Measurements from ENCODE around the gene JAZF1. TPM values are rescaled to one million over a fixed set of nuclear protein-coding genes. Genes with fewer than 3 reads are reported as not detected.

The JAZF1 gene
- total RNA-seq, 1 donor from 2014 or later, result 0.96 TPM

- Histone ChIP-seq H3K4me3 (ENCODE audit: low read depth, low read length) (peak overlapping the region; percentile 83), H3K36me3 (ENCODE audit: control insufficient read depth, insufficient read depth, low read length) (no peaks in the 10 kb centered on the region), H3K27me3 (ENCODE audit: control insufficient read depth, insufficient read depth, low read length) (no peaks in the 10 kb centered on the region)
- TF ChIP-seq, protein P1, sequence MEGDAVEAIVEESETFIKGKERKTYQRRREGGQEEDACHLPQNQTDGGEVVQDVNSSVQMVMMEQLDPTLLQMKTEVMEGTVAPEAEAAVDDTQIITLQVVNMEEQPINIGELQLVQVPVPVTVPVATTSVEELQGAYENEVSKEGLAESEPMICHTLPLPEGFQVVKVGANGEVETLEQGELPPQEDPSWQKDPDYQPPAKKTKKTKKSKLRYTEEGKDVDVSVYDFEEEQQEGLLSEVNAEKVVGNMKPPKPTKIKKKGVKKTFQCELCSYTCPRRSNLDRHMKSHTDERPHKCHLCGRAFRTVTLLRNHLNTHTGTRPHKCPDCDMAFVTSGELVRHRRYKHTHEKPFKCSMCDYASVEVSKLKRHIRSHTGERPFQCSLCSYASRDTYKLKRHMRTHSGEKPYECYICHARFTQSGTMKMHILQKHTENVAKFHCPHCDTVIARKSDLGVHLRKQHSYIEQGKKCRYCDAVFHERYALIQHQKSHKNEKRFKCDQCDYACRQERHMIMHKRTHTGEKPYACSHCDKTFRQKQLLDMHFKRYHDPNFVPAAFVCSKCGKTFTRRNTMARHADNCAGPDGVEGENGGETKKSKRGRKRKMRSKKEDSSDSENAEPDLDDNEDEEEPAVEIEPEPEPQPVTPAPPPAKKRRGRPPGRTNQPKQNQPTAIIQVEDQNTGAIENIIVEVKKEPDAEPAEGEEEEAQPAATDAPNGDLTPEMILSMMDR (IDR thresholded peaks at IDR 0.05; ENCODE audit: insufficient read depth, low read length, poor library complexity, severe bottlenecking), result no peak
- no peak for DNase-seq (ENCODE audit: low read depth)
Measured at GRCh38 chr7:28180031-28180363, 598 bp downstream of the JAZF1 start.

DNA sequence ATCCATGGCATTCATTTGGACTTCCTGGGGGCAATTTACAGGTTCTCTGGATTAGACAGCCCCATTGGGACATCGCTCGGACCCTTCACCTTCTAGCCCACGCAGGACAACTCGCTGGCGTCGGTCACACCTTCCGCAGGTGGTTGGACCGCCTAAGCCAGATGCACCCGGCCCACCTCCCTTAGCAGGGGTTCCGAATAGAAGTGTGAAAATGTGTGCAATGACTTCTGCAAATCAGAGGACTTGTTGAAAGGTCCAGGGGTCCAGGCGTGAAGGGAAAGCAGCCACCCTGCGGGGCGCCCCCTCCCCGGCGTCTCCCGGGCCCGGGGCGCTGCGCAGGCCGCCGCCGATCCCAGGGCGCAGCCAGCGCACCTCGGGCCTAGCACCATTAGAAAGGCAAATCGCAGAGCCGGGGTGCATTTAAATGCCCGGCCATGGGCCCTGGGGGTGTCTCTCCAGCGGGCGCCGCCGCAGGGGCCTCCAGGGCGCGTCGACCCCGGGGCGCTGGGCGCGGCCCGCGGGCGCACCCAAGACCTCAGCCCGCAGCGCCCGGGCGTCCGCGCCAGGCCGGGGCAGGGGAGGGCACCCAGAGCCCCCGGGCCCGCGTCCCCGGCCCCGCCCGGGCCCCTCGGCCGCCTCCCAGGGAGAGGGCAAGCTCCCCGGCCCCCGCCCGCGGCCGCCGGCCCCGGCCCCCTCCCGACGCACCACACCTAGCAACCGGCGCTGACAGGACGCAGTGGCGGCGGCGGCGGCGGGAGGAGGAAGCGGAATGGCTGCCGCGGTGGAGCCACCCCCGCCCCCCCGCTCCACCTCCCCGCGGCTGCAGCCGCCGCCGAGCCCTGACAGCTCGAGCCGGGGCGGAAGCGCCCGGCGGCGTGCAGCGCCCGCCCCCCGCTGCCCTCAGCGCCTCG lies 1.2 kb downstream of the JAZF1 start:
- Histone ChIP-seq H3K27me3 (ENCODE audit: control insufficient read depth, insufficient read depth, low read length) (no peaks in the 10 kb centered on the region), H3K4me3 (ENCODE audit: low read depth, low read length) (peak overlapping the region; percentile 83), H3K36me3 (ENCODE audit: control insufficient read depth, insufficient read depth, low read length) (no peaks in the 10 kb centered on the region)
- TF ChIP-seq, protein P1 (IDR thresholded peaks at IDR 0.05; ENCODE audit: insufficient read depth, low read length, poor library complexity, severe bottlenecking), result no peak
- no peak for DNase-seq (ENCODE audit: low read depth)

DNA sequence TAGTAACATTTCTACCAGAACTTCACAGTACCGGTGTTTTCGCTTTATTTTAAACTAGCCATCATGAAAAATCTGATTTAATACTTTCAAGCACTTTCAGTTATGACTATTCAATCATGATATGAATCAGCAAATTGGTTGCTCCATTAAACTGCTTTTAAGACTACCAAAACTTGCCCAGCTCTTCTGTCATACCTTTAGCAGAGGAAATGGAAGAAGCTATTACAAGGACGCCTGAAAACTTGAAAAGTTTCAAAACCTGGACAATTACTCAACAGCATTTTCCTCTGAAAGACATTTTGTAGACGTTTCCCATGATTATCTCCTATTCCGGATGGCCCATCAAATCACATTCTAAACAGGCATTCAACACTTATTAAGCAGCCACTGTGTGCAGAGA lies 2.0 kb downstream of the JAZF1 start:
- DNase-seq (ENCODE audit: low read depth), result no peak
- TF ChIP-seq, protein P1 (IDR thresholded peaks at IDR 0.05; ENCODE audit: insufficient read depth, low read length, poor library complexity, severe bottlenecking), result no peak
- no peaks in the 10 kb centered on the region for H3K36me3 ChIP-seq (ENCODE audit: control insufficient read depth, insufficient read depth, low read length)

DNA sequence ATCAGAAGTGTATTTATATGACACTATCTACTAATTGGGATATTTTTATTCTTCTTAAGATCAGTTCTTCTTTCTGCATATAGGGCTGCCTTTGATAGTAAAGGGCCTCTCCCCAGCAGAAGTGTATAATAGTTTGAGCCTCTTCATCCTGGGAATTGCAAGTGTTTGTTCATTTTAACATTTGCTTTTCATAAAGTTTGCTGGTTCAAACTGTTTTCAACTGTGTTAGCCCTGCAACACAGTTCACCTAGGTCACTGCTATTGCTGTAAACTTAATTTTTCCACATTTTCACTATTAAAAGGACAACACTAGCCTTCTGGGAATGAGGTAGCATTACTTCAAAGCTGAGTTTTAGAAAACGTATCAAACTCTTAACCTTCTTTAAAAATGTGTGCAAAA lies 2.8 kb downstream of the JAZF1 start:
- TF ChIP-seq, protein P1 (IDR thresholded peaks at IDR 0.05; ENCODE audit: insufficient read depth, low read length, poor library complexity, severe bottlenecking), result no peak
- no peak for DNase-seq (ENCODE audit: low read depth)
- H3K36me3 ChIP-seq (ENCODE audit: control insufficient read depth, insufficient read depth, low read length), result no peaks in the 10 kb centered on the region
- no peaks in the 10 kb centered on the region for H3K27me3 ChIP-seq (ENCODE audit: control insufficient read depth, insufficient read depth, low read length)
- H3K4me3 ChIP-seq (ENCODE audit: low read depth, low read length), result no peak overlapping the region

More for the DNA sequence above, 2.0 kb downstream of the JAZF1 start:
- H3K27me3 ChIP-seq (ENCODE audit: control insufficient read depth, insufficient read depth, low read length), result no peaks in the 10 kb centered on the region
- H3K4me3 ChIP-seq (ENCODE audit: low read depth, low read length), result peak overlapping the region; percentile 83

- no peaks in the 10 kb centered on the region for H3K27me3 ChIP-seq (ENCODE audit: control insufficient read depth, insufficient read depth, low read length)
- H3K4me3 ChIP-seq (ENCODE audit: low read depth, low read length), result no peak overlapping the region
- no peak for DNase-seq (ENCODE audit: low read depth)
- TF ChIP-seq, protein P1 (IDR thresholded peaks at IDR 0.05; ENCODE audit: insufficient read depth, low read length, poor library complexity, severe bottlenecking), result no peak
- H3K36me3 ChIP-seq (ENCODE audit: control insufficient read depth, insufficient read depth, low read length), result no peaks in the 10 kb centered on the region
Measured at GRCh38 chr7:28176645-28177044, 4.0 kb downstream of the JAZF1 start.

GRCh38 chr7:28176174-28176573 lies 4.4 kb downstream of the JAZF1 start:
- TF ChIP-seq, protein P1 (IDR thresholded peaks at IDR 0.05; ENCODE audit: insufficient read depth, low read length, poor library complexity, severe bottlenecking), result no peak
- no peak overlapping the region for H3K4me3 ChIP-seq (ENCODE audit: low read depth, low read length)
- no peaks in the 10 kb centered on the region for H3K27me3 ChIP-seq (ENCODE audit: control insufficient read depth, insufficient read depth, low read length)
- no peak for DNase-seq (ENCODE audit: low read depth)
- no peaks in the 10 kb centered on the region for H3K36me3 ChIP-seq (ENCODE audit: control insufficient read depth, insufficient read depth, low read length)
